GM12801 (cell line): ENCODE data around the gene ADAMTSL3.

Experiments
- CTCF ChIP-seq: IDR thresholded peaks from one replicate; pipeline ENCODE4 v1.5.1; 2011; ENCODE audit warnings: control low read depth; ENCODE audit not compliant: insufficient read length; ENCODE audit errors: extremely low read depth

Gene ADAMTSL3

GRCh38 chr15:83816124-83816883 is 162.4 kb downstream of the ADAMTSL3 start:
- no peak for TF ChIP-seq CTCF

GRCh38 chr15:83818591-83818990 is 164.7 kb downstream of the ADAMTSL3 start:
- no peak for TF ChIP-seq CTCF

- TF ChIP-seq CTCF, result no peak
These were observed 176.5 kb downstream of the ADAMTSL3 start for GRCh38 chr15:83830381-83830780.

- TF ChIP-seq CTCF, result no peak
These were observed 179.6 kb downstream of the ADAMTSL3 start for GRCh38 chr15:83833569-83833968.

GRCh38 chr15:83835479-83835878 is 181.6 kb downstream of the ADAMTSL3 start:
- TF ChIP-seq CTCF, result no peak

- no peak for TF ChIP-seq CTCF
These were observed 184.1 kb downstream of the ADAMTSL3 start for GRCh38 chr15:83837945-83838571.

GRCh38 chr15:83838763-83839162 is 184.8 kb downstream of the ADAMTSL3 start:
- no peak for TF ChIP-seq CTCF
